HepG2 (cell line): ENCODE measurements around the gene INO80. TPM values are rescaled to one million over a fixed set of nuclear protein-coding genes. Genes with fewer than 3 reads are reported as not detected.

Experiments
- FOXA1 ChIP-seq, 2 experiments: fragments of 450-650 bp in 1 of 2; sonication (generic) in 1 of 2; formaldehyde crosslinking in 1 of 2; IDR thresholded peaks; 2 replicates each; pipeline versions ENCODE4 v1.4.0 to v1.6.1; 2016 to 2020; ENCODE audit warnings: missing genetic modification reagents in 1 of 2
- FOXM1 ChIP-seq: sonication (generic); formaldehyde crosslinking; IDR thresholded peaks from 2 replicates; pipeline ENCODE4 v1.5.0; 2020; ENCODE audit warnings: missing genetic modification reagents
- ZNF331 ChIP-seq: sonication (generic); formaldehyde crosslinking; IDR thresholded peaks from 2 replicates; pipeline ENCODE4 v1.4.0; 2020; ENCODE audit warnings: missing genetic modification reagents
- polyA plus RNA-seq, 8 experiments: library from polyadenylated mRNA; depleted of rRNA in 3 of 8; stranded (reverse) in 7 of 8; unstranded in 1 of 8; fragments of >200 nt; fragmentation: Illumina TruSeq in 4 of 8; extraction: Trizol in 4 of 8; gene quantifications; 2 replicates each; pipeline versions ENCODE4 v1.2.1 to v1.2.3, GENCODE V29; 2011 to 2016; ENCODE audit warnings: low read depth in 4 of 8, missing spikeins in 1 of 8, mixed read lengths in 1 of 8; ENCODE audit not compliant: insufficient read depth in 1 of 8
- total RNA-seq, 5 experiments: library from RNA; depleted of rRNA; stranded (reverse); fragments of >200 nt; fragmentation: Illumina TruSeq; extraction: Trizol; gene quantifications; 2 replicates each; pipeline ENCODE4 v1.2.3, GENCODE V29; 2016; ENCODE audit warnings: low read depth in 1 of 5
- TF ChIP-seq, protein P1 (sequence below): sonication (generic); formaldehyde crosslinking; IDR thresholded peaks from 2 replicates; pipeline ENCODE4 v1.4.0; 2020; ENCODE audit warnings: missing genetic modification reagents
- TF ChIP-seq, protein P2 (sequence below): sonication (generic); formaldehyde crosslinking; IDR thresholded peaks from 2 replicates; pipeline ENCODE4 v1.9.0; 2021; ENCODE audit warnings: mild to moderate bottlenecking, missing genetic modification reagents

The INO80 gene
- total and polyA plus RNA-seq, 2 of the 13 experiments (the other 11 are each of a cell fraction or from before 2014, with no cell fraction given), result 3.6 to 14.8 TPM

DNA sequence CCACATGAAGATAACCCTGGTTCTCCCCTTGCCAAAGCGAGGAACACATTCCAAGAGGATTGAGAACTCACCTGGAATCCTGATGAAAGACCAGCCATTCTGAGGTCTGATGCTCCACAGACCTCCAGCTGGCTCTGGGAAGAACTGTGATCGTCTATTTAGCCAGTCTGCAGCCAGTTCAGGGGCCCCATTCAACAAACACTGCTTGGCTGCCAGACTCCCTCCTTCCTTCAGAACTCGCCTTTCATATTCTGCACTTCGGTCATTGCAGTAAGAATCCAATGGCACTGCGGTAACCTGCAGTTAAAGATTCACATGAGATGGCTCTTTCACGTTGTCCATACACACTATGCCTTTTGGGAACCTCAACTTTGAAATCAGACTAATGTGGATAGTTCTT is 95.3 kb downstream of the INO80 start (continued):
- TF ChIP-seq, protein P1, sequence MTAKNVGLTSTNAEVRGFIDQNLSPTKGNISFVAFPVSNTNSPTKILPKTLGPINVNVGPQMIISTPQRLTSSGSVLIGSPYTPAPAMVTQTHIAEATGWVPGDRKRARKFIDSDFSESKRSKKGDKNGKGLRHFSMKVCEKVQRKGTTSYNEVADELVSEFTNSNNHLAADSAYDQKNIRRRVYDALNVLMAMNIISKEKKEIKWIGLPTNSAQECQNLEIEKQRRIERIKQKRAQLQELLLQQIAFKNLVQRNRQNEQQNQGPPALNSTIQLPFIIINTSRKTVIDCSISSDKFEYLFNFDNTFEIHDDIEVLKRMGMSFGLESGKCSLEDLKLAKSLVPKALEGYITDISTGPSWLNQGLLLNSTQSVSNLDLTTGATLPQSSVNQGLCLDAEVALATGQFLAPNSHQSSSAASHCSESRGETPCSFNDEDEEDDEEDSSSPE, result 0 out of 2 replicates have a peak, but pooled peaks have one; percentile 31
- no peak for TF ChIP-seq FOXA1 (IDR thresholded peaks at IDR 0.05)
- 0 out of 2 replicates have a peak, but pooled peaks have one; percentile 42 for TF ChIP-seq FOXA1 (CRISPR knock-in tag; IDR thresholded peaks at IDR 0.05)
- peak; percentile 55; the same call in 1 of the 2 replicates for TF ChIP-seq ZNF331 (CRISPR knock-in tag)
- TF ChIP-seq FOXM1 (CRISPR knock-in tag), result no peak
- TF ChIP-seq, protein P2, sequence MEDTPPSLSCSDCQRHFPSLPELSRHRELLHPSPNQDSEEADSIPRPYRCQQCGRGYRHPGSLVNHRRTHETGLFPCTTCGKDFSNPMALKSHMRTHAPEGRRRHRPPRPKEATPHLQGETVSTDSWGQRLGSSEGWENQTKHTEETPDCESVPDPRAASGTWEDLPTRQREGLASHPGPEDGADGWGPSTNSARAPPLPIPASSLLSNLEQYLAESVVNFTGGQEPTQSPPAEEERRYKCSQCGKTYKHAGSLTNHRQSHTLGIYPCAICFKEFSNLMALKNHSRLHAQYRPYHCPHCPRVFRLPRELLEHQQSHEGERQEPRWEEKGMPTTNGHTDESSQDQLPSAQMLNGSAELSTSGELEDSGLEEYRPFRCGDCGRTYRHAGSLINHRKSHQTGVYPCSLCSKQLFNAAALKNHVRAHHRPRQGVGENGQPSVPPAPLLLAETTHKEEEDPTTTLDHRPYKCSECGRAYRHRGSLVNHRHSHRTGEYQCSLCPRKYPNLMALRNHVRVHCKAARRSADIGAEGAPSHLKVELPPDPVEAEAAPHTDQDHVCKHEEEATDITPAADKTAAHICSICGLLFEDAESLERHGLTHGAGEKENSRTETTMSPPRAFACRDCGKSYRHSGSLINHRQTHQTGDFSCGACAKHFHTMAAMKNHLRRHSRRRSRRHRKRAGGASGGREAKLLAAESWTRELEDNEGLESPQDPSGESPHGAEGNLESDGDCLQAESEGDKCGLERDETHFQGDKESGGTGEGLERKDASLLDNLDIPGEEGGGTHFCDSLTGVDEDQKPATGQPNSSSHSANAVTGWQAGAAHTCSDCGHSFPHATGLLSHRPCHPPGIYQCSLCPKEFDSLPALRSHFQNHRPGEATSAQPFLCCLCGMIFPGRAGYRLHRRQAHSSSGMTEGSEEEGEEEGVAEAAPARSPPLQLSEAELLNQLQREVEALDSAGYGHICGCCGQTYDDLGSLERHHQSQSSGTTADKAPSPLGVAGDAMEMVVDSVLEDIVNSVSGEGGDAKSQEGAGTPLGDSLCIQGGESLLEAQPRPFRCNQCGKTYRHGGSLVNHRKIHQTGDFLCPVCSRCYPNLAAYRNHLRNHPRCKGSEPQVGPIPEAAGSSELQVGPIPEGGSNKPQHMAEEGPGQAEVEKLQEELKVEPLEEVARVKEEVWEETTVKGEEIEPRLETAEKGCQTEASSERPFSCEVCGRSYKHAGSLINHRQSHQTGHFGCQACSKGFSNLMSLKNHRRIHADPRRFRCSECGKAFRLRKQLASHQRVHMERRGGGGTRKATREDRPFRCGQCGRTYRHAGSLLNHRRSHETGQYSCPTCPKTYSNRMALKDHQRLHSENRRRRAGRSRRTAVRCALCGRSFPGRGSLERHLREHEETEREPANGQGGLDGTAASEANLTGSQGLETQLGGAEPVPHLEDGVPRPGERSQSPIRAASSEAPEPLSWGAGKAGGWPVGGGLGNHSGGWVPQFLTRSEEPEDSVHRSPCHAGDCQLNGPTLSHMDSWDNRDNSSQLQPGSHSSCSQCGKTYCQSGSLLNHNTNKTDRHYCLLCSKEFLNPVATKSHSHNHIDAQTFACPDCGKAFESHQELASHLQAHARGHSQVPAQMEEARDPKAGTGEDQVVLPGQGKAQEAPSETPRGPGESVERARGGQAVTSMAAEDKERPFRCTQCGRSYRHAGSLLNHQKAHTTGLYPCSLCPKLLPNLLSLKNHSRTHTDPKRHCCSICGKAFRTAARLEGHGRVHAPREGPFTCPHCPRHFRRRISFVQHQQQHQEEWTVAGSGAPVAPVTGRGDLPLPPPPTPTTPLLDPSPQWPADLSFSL (CRISPR knock-in tag), result no peak
